ENCODE data around the gene WNK1. TPM values are rescaled to one million over a fixed set of nuclear protein-coding genes. Genes with fewer than 3 reads are reported as not detected.

WNK1 gene
- polyA plus RNA-seq, 2 of the 4 experiments (the other 2 are of a cell fraction), result 88.4 to 98.0 TPM

DNA sequence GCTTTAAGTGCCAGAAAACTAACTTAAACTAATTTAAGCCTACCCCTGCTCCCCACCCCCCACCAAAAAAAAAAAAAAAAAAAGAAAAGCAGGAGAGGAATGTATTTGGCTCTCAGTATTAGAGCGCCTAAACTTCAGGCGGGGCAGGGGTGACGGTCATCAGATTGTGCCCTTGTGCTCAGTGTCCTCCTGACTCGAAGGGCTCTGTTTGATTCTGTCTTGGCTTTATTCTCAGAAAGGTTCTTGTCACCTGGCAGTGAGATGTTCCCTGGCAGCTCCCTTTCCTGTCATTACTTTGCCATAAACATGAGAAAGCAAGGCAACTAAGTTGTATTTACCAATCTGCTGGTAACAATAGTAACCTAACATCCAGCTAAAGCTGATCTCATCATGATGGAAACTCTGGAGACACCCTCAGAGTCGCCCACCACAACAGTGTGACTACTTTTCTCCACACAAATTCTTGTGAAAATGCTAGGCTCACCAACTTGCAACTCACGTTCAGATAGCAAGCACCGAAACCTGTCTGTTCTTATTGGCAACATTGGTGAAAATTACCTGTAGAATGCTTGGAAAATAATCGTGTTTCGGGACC, 39.0 kb upstream of the WNK1 start (continued):
- TF ChIP-seq, protein P1, sequence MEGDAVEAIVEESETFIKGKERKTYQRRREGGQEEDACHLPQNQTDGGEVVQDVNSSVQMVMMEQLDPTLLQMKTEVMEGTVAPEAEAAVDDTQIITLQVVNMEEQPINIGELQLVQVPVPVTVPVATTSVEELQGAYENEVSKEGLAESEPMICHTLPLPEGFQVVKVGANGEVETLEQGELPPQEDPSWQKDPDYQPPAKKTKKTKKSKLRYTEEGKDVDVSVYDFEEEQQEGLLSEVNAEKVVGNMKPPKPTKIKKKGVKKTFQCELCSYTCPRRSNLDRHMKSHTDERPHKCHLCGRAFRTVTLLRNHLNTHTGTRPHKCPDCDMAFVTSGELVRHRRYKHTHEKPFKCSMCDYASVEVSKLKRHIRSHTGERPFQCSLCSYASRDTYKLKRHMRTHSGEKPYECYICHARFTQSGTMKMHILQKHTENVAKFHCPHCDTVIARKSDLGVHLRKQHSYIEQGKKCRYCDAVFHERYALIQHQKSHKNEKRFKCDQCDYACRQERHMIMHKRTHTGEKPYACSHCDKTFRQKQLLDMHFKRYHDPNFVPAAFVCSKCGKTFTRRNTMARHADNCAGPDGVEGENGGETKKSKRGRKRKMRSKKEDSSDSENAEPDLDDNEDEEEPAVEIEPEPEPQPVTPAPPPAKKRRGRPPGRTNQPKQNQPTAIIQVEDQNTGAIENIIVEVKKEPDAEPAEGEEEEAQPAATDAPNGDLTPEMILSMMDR (IDR thresholded peaks at IDR 0.05), result no peak
- TF ChIP-seq ZC3H11A (IDR thresholded peaks at IDR 0.05) (no peak), MAFK (IDR thresholded peaks at IDR 0.05; ENCODE audit: partially characterized antibody) (no peak), KDM5A (IDR thresholded peaks at IDR 0.05) (no peak), TFCP2L1 (CRISPR knock-in tag; IDR thresholded peaks at IDR 0.05) (no peak), CHD2 (IDR thresholded peaks at IDR 0.05; ENCODE audit: low read length, partially characterized antibody) (no peak), JUN (IDR thresholded peaks at IDR 0.05) (no peak), SREBF2 (IDR thresholded peaks at IDR 0.05) (no peak), CBX8 (IDR thresholded peaks at IDR 0.05) (no peak), SMC3 (IDR thresholded peaks at IDR 0.05) (no peak)

DNA sequence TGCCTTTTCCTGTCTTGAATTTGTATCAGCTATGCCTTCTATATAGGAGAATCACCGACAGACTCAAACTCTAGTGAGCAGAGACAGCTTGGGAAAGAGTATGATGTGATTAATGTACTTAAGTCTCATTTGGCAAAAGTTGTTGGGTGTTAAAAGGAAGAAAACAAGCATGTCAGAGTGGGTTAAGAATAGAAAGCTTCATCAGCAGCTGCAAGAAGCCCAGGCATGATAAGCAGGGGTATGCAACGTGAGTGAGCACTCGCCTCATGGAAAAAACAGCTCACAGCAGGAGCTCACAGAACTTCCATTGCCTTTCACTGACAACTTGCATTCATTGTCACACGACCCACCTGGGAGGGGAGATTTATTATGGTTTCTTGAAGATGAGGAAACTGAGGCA, 35.9 kb upstream of the WNK1 start:
- ATAC-seq (no peak), DNase-seq (ENCODE audit: low read depth in 1 of 2, low spot score in 1 of 2) (no peak), FAIRE-seq (no peak)
- Histone ChIP-seq H3K9me3 (no peaks in the 10 kb centered on the region), H3K27ac (no peak overlapping the region), H3K4me2 (no peak overlapping the region), H3K4me1 (peaks cover 9% of the 10 kb centered on the region; the same call in 2 of the 3 replicates), H3K4me3 (no peak overlapping the region)
- TF ChIP-seq FOXS1 (CRISPR knock-in tag; IDR thresholded peaks at IDR 0.05) (no peak), GATA3 (IDR thresholded peaks at IDR 0.05; ENCODE audit: borderline replicate concordance) (no peak), EHF (CRISPR knock-in tag; IDR thresholded peaks at IDR 0.05) (no peak), ESRRA (IDR thresholded peaks at IDR 0.05; ENCODE audit: borderline replicate concordance, low read length) (no peak), PBX3 (IDR thresholded peaks at IDR 0.05) (no peak), ELK1 (IDR thresholded peaks at IDR 0.05; ENCODE audit: low read depth, low read length) (no peak), HDAC2 (IDR thresholded peaks at IDR 0.05) (no peak)
- TF ChIP-seq, protein P2, sequence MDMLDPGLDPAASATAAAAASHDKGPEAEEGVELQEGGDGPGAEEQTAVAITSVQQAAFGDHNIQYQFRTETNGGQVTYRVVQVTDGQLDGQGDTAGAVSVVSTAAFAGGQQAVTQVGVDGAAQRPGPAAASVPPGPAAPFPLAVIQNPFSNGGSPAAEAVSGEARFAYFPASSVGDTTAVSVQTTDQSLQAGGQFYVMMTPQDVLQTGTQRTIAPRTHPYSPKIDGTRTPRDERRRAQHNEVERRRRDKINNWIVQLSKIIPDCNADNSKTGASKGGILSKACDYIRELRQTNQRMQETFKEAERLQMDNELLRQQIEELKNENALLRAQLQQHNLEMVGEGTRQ (IDR thresholded peaks at IDR 0.05), result no peak
- CTCF ChIA-PET, result interaction anchor here (0.6 to 1.4 kb wide), 3 partner anchors 16 to 39 kb away, joined by 3 to 4 read pairs (median 3); partner anchors contain the start of gene WNK1
- WGBS (ENCODE audit: missing lambda C conversion rate), result 52% methylated on average over 4 of the region's 4 CpGs
- POLR2A ChIA-PET, result no interaction called here

GRCh38 chr12:718756-719102, 33.6 kb upstream of the WNK1 start:
- Histone ChIP-seq H3K4me2 (no peak overlapping the region), H3K9me3 (no peaks in the 10 kb centered on the region), H3K4me3 (no peak overlapping the region), H3K4me1 (0 out of 3 replicates have a peak, but pooled peaks cover under 1% of the 10 kb centered on the region), H3K27ac (no peak overlapping the region)
- TF ChIP-seq RAD21 (conservative IDR thresholded peaks at IDR 0.05 in 1 of 2, IDR thresholded peaks at IDR 0.05 in 1 of 2), result no peak
- no peak for TF ChIP-seq PHF8 (IDR thresholded peaks at IDR 0.05; ENCODE audit: borderline replicate concordance, low read depth)
- no peak for TF ChIP-seq KDM1A (IDR thresholded peaks at IDR 0.05; ENCODE audit: low read depth)
- no peak for TF ChIP-seq MAFK (IDR thresholded peaks at IDR 0.05; ENCODE audit: partially characterized antibody)
- no peak for TF ChIP-seq NR3C1 (IDR thresholded peaks at IDR 0.05)
- no peak for TF ChIP-seq ZFP36 (IDR thresholded peaks at IDR 0.05; ENCODE audit: borderline replicate concordance, partially characterized antibody)
- TF ChIP-seq TFCP2L1 (CRISPR knock-in tag; IDR thresholded peaks at IDR 0.05), result no peak
- TF ChIP-seq SMC3 (IDR thresholded peaks at IDR 0.05), result no peak
- no peak for TF ChIP-seq FOSL2 (IDR thresholded peaks at IDR 0.05)
- no peak for TF ChIP-seq FOSL2 (CRISPR knock-in tag; IDR thresholded peaks at IDR 0.05)
- TF ChIP-seq ZSCAN20 (CRISPR knock-in tag; IDR thresholded peaks at IDR 0.05), result no peak
- no peak for TF ChIP-seq CBX2 (IDR thresholded peaks at IDR 0.05; ENCODE audit: borderline replicate concordance, low read depth)
- TF ChIP-seq RCOR1 (IDR thresholded peaks at IDR 0.05; ENCODE audit: low read depth, low read length), result no peak
- ATAC-seq (no peak), DNase-seq (ENCODE audit: low read depth in 1 of 2, low spot score in 1 of 2) (no peak), FAIRE-seq (no peak)
- WGBS (ENCODE audit: missing lambda C conversion rate), result 93% methylated on average over 4 of the region's 4 CpGs
- CTCF ChIA-PET, result no interaction called here
- POLR2A ChIA-PET, result no interaction called here

Data from A549 (cell line).